NCI-H2107 (cell line): ENCODE results near the gene SLC39A3.
"Not testable (repeated sequence)": the region's sequence is repeated elsewhere in the genome, so short reads cannot be mapped to it uniquely, and the experiment has no call there.

Experiments
- DNase-seq: peaks from one replicate; lab custom pipeline; 2025; lab: John Stamatoyannopoulos, UW

SLC39A3 gene

DNA sequence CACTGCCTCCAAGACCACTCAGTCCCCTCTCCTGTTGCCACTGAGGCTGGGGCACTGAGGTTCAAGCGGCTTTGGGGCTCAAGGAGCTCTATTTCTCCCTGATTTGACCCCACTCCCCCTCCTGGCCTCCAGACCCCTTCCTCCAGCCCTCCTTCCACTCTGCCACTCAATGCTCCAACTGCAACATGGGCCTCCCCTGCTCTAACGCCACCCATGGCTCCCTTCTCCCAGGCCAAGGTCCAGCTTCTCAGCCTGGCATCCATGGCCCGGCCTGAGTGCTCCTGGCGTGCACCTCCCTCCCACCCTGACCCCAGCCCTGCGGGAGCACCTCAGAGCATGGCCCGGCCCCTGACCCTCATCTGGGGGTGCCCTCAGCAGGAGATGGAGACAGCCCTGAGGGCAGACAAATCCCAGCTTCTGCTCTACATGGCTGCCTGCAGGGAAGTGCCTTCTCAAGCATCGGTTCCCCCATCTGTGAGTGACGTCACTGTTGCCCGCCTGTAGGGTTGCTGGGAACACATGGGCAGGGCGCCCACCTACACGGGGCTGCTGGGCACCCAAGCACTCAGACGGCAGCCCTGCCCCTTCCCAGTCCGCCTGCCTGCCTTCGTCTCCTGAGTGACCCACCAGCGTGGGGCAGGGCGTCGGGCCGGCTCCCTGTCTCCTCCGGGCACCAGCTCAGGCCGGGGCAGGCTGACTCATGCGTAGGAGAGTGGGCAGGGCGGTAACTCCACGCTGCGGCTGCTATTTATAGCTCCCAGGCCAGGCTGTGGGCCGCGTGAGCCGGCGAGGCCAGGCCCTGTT is 17.1 kb downstream of the SLC39A3 start:
- no peak for DNase-seq

DNA sequence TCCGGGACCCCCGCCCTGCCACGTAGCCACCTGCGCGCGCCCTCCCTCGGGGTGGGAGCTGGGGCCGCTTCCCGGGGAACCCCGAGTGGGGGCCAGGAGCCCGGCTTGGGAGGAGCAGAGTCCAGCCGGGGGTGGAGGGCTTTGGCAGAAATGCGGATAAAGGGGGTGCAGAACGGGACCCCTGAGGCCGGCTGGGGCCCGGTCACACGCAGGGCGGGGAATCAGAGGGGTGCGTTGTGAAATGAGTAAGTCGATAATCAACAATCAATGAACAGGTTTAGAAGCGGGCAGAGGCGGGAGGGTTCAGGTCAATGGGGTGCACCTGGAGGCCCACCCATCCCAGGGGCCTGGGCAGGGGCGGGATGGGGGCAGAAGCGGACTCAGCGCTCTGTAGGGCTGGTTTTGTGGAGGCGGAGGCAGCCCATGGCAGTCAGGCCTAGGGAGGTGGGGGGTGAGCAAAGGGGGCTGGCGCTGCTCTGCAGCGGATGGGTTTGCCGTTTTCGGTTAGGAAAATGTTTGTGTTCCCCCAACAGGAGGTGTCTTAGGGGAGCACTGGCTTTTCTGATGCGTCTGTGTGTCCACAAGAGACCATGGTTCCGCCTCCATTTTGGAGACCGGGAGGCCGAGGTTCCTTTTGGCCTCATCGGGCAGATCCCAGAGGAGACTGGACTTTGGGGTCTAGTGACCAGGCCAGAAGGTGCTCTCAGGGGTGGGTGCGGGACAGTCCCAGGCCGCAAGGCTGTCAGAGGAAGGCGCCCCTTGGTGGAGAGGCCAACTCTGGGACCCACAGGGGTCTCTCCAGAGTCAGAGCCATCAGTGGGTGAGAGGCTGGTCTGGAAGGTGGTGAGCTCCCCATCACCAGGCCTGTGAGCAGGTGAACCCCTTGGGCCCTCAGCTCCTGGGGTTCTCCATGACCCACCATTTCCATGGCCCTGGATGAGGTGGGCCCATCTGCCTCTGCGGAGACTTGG is 18.0 kb downstream of the SLC39A3 start:
- no peak for DNase-seq

DNA sequence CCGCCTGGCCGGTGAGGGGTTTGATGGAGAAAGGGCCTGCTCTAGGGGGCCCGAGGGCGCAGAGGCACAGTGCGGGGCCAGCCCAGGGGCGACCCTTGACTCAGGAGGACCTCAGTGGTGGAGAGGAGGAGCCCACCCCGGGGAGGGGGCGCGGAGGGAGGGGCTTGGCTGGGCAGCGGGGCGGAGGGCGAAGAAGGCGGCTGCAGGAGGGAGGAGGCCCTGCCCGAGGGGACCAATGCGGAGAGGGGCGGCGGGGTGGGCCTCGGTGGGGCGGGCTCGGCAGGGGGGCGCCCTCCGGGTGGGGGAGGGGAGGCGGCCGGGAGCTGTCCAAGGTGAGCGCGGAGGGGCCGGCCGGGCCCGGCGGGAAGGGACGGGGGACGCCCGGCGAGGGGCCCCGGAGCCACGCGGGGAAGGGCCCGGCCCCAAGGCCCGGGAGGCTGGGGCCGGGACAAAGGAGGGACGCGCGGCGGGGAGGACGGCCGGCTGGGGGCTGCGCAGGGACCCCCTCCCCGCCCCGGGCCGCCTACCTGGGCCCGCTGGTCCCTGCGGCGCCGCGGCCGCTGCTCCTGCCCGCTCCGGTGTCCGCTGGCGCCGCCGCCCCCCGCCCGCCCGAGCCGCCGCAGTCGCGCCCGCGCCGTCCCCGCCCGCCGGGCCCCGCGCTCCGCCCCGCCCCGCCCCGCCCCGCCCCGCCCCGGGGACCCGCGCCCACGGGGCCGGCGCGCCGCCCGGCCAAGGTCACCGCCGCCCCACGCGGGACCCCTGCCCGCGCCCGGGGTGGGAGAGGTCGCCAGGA is 18.8 kb downstream of the SLC39A3 start, which contains the start of gene DIRAS1:
DIRAS1 (minus strand) TSS at position 596 of the 793 bp plus-strand sequence. CDS start 3,566 bp downstream, outside the sequence.
- DNase-seq: no peak

DNA sequence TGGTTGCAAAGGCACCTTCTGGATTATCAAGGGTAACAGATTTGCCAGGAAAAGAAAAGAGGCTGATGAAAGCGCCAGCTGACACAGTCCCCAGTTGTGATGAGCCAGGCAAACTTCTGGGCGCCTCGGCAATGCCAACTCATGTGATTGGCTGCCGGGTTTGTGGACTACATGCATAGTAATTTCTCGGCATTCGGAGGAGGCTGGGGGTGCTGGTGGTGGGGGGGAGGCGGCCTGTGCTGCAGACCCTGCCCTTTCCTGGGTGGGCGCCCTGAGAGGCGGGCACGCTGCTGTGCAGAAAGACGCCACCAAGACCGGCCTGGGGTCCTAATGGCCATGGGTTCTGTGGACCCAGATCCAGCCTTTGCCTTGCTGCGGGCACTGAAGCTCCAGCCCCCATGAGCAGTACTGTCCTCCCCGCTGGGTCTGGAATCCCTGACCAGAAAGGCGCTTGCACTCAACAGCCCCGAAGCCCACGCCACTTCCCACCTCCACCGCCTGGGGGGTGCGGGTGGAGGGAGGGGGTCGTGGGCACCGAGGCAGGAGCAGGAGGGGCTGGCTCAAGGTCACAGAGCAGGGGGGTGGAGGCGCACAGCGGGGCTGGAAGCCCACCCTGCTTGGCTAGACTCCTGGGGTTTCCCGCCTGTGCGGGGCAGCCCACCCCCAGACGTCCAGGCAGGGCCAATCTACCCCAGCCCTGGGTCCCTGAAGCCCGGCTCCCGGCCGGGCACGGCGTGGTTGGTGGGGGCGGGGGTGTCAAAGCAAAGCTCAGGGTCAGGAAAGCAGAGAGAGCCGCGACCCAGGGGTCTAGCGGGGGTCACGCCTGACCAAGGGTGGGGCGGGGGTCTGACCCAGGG is 19.7 kb downstream of the SLC39A3 start:
- DNase-seq: no peak

DNA sequence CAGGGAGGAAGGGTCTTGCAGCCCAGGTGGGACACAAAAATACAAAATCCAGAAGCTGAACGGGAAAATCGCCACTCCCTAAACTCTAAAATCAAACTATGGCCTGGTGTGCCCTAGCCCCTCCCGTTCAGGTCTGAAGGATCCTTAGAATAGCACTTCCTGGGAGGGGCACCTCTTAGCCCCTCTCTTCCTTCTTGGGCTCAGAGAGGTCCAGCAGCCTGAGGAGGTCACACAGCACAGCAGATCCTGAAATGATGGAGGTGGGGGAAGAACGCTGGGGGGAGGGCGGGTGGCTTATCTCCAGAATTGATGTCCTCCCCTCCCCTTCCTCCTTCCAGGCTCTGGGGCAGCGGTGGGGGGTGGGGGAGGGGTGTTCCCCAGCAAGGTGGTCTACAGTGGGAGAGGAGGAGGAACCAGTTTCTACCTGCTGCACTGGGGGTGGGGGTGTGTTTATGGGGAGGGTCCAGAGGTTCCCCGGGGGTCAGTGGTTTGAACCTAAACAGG is 20.5 kb downstream of the SLC39A3 start:
- no peak for DNase-seq

DNA sequence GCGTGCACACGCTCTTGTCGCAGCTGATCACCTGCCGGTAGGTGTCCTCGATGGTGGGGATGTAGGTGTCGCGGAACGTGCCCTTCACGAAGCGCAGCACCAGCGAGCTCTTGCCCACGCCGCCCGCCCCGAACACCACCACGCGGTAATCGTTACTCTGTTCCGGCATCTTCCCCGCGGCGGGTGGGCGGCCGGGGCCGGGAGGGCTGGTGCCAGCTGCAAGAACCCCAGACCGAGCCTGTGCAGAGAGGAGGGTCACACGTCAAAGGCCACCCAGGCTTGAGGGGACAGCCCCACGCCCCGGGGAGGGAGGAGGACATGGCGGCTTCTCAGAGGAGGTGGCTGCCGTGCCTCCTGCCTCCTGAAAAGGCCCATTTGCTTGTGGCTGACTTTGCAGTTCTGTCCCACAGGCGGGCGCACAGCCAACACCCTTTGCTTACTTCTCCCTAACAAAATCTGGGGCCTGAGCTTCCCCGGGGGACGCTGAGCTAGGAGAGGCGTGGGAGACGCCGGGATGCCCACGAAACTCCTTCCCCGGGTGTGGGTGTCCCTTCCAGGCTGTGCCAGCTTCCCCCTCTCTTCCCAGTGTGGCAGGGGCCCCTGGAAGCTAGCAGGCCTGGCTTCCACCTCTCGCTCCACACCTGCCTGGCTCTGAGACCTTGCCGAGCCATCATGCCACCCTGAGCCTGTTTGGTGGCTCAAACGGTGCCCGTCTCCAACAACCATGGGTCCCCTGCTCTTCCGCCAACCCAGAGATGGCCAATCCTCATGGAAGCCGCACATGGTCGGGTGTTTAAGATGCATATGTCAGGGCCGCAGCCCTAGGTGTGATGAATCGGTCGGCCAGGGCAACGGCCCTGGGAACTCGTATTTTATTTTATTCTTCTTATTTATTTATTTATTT is 21.9 kb downstream of the SLC39A3 start:
- no peak for DNase-seq

DNA sequence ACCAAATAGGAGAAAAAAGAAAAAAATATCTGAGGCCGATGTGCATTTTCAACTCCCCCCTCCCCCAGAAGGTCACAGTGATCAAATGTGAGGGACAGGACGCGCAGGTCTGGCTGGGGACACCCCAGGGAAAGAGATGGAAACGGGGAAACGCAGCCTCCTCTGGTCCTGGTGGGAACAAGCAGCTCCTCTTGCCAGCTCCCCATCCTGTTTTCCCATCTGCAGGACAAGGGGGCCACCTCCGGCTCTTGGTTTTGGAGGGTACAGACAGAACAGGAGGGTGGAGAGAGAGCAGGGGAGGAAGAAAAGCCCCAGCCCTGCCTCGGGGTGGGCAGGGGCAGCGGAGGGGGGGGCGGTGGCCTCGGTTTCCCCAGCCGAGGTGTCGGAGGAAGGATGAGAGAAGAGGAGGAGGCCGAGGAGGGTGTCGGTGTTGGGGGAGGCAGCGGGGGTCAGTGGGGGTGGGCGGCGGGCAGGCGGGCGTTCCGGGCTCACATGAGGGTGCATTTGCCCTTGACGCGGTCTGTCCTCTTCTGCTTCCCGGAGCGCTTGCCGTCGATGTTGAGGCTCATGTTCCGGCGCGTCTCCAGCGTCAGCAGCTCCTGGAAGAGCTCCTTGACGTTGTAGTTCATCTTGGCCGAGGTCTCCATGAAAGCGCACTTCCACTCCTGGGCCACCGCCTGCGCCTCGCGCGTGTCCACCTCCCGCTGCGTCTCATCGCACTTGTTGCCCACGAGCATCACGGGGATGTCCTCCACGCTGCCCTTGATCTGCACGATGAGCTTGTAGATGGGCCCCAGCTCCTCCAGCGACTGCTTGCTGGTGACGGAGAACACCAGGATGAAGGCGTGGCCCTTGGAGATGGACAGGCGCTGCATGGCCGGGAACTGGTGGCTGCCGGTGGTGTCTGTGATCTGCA is 22.8 kb downstream of the SLC39A3 start:
- DNase-seq: no peak

DNA sequence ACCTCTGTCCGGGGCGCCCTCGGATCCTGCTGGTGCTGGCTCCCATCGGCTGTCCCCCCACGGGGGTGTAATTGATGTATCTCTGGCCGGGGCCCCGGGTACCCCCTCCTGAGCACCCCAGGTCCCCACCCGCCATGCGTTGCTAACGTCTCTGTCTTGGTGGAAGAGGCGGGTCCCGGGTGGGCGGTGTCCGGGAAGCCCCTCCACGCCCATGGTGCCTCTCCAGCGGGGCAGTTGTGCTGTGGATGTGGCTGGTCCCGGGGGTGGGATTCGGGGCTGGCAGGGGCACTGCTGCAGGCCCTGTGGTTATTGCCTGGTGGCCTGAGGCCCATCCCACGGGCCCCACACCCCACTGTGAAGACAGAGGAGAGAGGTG is 23.6 kb downstream of the SLC39A3 start:
- DNase-seq: no peak

DNA sequence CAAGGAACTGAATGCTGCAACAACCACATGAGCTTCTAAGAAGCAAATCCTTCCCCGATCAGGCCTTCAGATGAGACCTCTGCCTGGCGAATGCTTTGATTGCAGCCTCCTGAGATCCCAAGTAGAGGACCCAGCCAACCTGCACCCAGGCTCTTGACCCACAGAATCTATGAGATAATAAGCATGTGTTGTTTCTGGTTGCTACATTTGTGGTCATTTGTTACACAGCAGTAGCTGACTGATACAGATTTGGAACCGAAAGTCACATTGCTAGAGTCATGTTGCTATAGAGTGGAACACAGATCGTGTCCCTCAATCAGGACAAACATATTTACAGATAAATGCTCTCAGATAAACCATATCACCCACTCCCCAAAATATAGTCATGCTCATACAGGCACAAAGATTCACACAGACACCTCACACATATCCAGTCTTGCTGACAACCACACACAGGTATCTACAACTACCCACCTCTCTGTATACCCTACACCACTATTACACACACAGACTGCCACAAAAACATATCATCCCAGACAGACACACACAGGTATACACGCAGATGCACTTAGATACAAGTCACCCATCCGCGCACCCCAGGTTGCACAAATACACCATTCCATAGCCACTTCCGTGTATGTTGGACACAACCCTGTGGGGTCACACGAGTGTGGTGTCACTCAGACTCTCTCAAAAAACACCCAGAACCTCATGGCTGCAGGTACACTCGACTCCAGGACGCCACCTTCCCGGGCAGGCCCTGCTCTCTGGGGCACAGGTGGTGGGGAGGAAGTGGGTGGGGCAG is 24.1 kb downstream of the SLC39A3 start:
- no peak for DNase-seq

DNA sequence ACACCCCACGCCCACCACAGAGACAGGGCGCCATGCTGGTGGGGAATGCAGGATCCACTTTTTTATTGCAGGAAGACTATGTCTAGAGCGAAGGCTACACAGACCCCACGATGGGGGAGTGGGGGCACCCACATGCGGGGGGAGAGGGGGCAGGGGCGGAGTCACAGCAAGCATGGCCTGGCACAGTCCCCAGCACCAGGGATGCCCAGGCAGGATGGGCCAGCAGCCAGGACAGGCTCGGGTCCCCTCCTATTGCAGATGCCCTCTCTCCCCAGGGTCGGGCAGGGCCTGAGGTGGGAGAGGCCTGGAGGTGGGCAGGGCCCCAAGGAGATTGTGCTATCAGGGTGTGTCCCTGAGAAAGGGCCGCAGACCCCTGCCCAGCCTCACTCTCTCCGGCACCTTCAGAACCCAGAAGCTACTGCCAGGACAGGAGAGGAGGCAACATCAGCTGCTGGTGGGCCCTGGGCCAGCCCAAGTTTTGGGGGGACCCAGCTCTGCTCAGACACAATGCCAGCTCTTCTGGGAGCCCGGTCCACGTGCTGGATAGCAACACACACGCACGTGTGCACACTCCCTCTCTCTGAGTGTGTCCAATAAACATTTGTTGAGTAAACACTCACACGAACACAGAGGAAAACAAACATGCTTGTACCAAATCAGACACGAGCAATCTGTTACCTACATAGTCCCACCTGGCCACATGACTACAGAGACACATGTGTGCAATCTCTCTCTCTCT is 25.1 kb downstream of the SLC39A3 start:
- no peak for DNase-seq

DNA sequence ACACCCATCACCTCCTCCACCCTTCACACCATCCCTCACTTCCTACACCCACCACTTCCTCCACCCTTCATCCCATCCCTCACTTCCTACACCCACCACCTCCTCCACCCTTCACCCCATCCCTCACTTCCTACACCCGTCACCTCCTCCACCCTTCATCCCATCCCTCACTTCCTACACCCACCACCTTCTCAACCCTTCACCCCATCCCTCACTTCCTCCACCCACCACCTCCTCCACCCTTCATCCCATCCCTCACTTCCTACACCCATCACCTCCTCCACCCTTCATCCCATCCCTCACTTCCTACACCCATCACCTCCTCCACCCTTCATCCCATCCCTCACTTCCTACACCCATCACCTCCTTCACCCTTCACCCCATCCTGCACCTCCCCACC is 25.7 kb downstream of the SLC39A3 start:
- not testable (repeated sequence) for DNase-seq

DNA sequence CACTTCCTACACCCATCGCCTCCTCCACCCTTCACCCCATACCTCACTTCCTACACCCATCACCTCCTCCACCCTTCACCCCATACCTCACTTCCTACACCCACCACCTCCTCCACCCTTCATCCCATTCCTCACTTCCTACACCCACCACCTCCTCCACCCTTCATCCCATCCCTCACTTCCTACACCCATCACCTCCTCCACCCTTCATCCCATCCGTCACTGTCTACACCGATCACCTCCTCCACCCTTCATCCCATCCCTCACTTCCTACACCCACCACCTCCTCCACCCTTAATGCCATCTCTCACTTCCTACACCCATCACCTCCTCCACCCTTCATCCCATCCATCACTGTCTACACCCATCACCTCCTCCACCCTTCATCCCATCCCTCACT is 26.6 kb downstream of the SLC39A3 start:
- DNase-seq: not testable (repeated sequence)

DNA sequence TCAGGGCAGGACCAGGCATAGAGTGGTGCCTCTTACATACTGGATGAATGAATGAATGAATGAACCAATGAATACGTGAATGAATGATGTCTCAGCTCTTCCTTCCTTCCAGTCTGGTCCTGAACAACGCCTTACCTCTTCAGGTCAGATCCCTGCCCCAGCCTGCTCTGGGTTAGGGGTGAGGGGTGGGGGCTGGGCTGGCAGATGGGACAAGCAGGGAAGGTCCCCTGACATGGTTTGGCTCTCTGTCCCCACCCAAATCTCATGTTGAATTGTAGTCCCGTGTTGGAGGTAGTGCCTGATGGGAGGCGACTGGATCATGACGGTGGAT is 28.0 kb downstream of the SLC39A3 start:
- no peak for DNase-seq

DNA sequence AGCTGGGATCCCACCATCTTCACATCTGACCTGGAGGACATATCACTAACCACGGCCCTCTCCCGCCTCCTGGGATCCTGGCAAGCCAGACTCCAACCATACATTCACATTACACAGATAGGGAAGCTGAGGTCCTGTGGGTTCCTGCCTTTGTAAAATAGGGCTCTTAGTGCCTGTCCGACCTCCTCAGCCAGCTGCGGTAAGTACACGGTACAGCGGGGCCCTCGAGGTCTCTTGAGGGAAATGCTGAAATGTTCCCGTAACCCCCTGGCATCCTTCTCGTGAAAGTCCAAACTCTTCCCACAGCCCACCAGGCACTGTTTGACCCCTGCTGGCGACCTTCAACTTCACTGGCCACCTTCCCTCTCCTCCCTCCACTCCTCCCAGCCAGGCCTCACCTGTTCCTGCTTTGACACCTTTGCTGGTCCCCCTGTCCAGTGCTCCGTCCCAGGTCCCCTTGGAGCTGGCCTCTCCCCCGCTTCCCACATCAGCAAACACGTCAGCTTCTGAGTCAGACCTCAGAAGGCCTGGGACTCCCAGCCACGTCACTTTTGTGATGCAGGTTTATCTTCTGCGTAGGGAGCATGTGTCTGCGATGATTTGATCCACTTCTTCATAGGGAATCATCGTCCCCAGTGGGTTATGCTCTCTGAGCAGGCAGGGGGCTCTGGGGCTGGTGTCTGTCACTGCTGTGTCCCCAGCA is 28.5 kb downstream of the SLC39A3 start:
- DNase-seq: no peak

DNA sequence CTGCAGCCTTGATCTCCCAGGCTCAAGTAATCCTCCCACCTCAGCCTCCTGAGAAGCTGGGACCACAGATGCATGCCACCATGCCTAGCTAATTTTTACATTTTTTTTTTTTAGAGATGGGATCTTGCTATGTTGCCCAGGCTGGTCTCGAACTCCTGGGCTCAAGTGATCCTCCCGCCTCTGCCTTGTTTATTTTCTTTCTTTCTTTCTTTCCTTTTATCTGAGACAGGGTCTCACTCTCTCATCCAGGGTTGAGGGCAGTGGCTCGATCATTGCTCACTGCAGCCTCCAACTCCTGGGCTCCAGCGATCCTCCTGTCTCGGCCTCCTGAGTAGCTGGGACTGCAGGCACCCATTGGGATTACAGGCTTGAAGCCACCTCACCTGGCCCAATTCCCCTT is 33.6 kb downstream of the SLC39A3 start:
- no peak for DNase-seq

DNA sequence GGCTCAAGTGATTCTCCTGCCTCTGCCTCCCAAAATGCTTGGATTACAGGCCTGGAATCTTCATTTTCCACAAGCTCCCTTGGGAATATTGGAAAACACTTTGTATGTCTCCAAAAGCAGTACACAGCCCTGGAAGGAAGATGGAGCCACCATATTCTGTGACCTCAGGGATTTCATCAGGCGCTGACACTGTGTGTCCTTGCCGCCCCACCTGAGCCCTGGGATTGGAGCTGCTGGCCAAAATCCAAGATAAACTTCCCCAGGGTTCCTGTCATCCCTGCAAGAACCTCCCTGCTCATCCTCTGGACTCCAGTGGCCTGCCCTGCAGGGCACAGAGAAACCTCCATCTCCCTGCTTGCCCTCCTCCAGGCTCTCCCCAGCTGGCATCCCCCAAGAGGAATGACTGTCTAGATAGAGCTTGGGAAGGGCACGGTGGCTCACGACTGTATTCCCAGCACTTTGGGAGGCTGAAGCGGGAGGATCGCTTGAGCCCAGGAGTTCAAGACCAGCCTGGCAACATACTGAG is 36.1 kb downstream of the SLC39A3 start:
- DNase-seq: no peak

DNA sequence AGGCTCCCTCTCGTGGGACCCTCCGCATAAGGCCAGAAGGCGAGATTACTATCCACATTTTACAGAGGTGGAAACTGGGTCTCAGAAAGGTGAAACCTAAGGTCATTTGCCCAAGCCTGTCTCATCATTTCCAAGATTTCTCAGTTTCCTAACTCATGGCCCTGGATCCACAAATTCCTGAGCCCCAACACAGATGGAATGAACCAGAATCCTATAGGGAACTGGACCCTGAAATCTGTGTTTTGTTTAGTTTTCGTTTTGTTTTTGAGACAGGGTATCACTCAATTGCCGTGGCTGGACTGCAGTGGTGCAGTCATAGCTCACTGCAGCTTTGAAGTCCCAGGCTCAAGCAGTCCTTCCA is 36.8 kb downstream of the SLC39A3 start:
- no peak for DNase-seq
